Upper lobe of right lung (tissue), 1 donor: ENCODE measurements around the gene CERS6. TPM values are rescaled to one million over a fixed set of nuclear protein-coding genes. Genes with fewer than 3 reads are reported as not detected.

Experiments
- ATAC-seq: fragments of 200-7000 bp; cut with Tn5 transposase; one replicate; pipeline ENCODE4 v1.9.1; 2020; ENCODE audit warnings: mild to moderate bottlenecking, moderate library complexity
- DNase-seq: peaks from one replicate; pipeline ENCODE4 v3.0.0-alpha.2; 2020
- H3K27ac ChIP-seq: fragments of 200-600 bp; one replicate; pipeline ENCODE4 v1.8.0; 2022
- H3K27me3 ChIP-seq: fragments of 200-600 bp; one replicate; pipeline ENCODE4 v1.8.0; 2022; ENCODE audit warnings: mild to moderate bottlenecking
- H3K36me3 ChIP-seq: fragments of 200-600 bp; one replicate; pipeline ENCODE4 v1.8.0; 2022
- H3K4me1 ChIP-seq: fragments of 200-600 bp; one replicate; pipeline ENCODE4 v1.8.0; 2022
- H3K4me3 ChIP-seq: fragments of 200-600 bp; one replicate; pipeline ENCODE4 v1.8.0; 2022; ENCODE audit warnings: mild to moderate bottlenecking
- H3K9me3 ChIP-seq: fragments of 200-600 bp; one replicate; pipeline ENCODE4 v1.8.0; 2022
- intact Hi-C: fragments of 100-400 bp; cut with DNase I; formaldehyde crosslinking; loops from one replicate; pipeline ENCODE4 v1.11.0; 2022
- total RNA-seq: library from RNA; stranded (reverse); fragmentation: NEBNext Ultra II Directional; extraction: Animal tissue kit (Norgen Biotek cat#: 25700); gene quantifications from one replicate; pipeline ENCODE4 v1.2.1, GENCODE V29; 2021
- TF ChIP-seq, protein P1 (sequence below): fragments of 200-600 bp; IDR thresholded peaks from one replicate; pipeline ENCODE4 v1.8.0; 2022; ENCODE audit warnings: antibody characterized with exemption
- donor health status: DM: no; HTN: yes; CAD: no; lungs with severe emphysema.

CERS6 gene
- total RNA-seq, 1 donor from 2014 or later: 17.8 TPM

DNA sequence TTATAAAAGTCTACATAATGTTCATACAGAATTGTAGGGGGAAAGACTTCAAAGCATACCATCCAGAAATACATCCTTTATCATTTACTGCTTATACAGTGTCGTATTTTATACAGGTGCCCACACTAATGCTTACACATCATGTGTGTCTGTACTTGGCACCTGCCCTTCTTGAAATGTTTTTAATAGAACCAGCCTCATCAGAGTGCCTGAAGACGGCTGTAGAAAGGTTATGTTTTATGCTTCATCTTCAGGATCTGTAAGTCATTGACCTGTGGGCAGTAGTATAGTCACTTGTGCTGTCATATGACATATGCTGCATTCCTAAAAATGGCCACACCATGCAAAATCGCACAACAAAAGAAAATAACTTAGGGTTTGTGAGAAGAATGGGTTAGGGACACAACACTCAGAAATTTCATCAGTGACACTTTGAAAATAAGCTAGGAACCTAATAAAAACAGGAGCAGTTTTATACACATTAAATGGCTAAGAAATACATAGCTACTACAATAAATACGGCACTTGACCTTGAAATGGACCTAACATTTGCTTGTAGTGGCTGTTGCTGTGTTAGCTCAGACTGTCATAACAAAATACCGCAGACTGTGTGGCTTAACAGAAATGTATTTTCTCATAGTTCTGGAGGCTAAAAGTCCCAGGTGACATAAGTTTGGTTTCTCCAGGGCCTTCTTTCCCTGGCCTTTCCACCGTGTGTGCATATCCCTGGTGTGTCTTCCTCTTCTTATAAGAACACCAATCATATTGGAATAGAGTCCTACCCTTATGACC, 112.6 kb downstream of the CERS6 start:
- no peak for DNase-seq
- Histone ChIP-seq H3K27me3 (no peaks in the 10 kb centered on the region), H3K36me3 (no peaks in the 10 kb centered on the region), H3K9me3 (no peaks in the 10 kb centered on the region), H3K4me3 (no peak overlapping the region), H3K4me1 (no peaks in the 10 kb centered on the region), H3K27ac (no peak overlapping the region)
- intact Hi-C loops: no loop called here
- no peak for ATAC-seq
- TF ChIP-seq, protein P1, sequence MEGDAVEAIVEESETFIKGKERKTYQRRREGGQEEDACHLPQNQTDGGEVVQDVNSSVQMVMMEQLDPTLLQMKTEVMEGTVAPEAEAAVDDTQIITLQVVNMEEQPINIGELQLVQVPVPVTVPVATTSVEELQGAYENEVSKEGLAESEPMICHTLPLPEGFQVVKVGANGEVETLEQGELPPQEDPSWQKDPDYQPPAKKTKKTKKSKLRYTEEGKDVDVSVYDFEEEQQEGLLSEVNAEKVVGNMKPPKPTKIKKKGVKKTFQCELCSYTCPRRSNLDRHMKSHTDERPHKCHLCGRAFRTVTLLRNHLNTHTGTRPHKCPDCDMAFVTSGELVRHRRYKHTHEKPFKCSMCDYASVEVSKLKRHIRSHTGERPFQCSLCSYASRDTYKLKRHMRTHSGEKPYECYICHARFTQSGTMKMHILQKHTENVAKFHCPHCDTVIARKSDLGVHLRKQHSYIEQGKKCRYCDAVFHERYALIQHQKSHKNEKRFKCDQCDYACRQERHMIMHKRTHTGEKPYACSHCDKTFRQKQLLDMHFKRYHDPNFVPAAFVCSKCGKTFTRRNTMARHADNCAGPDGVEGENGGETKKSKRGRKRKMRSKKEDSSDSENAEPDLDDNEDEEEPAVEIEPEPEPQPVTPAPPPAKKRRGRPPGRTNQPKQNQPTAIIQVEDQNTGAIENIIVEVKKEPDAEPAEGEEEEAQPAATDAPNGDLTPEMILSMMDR: no peak

DNA sequence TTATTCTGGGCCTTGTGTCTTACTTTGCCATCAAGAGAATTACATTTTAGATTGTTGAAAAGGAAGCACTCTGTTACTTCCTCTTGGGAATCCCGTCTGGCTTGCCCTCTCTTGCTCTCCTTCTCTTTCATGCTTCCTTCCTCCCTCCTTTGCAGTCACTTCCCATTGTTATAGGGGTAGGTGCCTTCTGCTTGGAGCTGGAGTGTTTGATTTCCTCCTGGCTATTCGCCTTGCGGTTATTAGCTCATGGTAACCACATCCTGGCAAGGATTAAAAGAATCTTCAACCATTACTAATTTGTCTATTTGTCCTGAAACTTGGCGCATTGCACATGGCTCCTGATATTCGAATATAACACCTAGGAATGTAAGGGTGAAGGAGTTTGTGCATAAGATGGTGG, 115.0 kb downstream of the CERS6 start:
- TF ChIP-seq, protein P1: no peak
- intact Hi-C loops: no loop called here
- ATAC-seq: peak; percentile 57

DNA sequence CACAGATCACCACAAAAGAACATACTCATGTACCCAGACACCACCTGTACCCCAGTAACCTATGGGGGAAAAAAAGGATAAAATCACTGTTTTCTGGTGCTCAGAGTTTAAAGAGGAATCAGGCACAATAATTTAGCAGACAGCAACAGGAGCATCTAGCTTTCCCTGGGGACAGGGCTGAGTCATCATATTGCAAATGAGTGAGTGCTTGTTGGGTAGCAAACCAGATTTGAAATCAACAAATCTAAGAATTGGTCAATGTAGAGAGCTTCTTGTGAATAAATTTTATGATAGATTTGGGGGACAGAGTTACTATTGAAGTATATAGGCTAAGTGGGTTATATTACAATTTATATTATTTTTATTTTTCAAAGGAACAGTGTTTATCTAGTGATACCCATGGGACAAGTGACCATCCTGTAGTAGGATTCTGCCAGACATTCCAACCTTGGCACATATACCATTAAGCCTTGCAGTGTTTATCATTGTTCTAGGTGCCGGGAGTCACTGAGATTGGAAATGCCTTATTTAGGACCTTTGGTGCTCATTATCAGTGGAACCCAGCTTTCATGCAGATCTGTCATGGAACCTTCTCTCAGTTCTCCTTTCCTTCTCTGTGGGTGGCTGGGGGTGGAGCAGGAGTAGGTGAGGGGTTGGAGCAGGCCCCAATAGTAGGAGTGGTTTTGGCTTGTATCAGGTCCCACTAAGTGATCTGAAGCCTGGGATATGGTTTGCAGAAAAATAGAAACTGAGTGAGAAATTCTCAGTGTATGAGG, 117.2 kb downstream of the CERS6 start:
- DNase-seq (no peak), ATAC-seq (peak; percentile 66)
- no peak overlapping the region for H3K4me3 ChIP-seq
- TF ChIP-seq, protein P1: no peak
- H3K27ac ChIP-seq: no peak overlapping the region
- no peaks in the 10 kb centered on the region for H3K27me3 ChIP-seq
- no peaks in the 10 kb centered on the region for H3K4me1 ChIP-seq
- no peaks in the 10 kb centered on the region for H3K9me3 ChIP-seq
- intact Hi-C loops: no loop called here
- H3K36me3 ChIP-seq: no peaks in the 10 kb centered on the region

More for the DNA sequence above, 115.0 kb downstream of the CERS6 start:
- Histone ChIP-seq H3K9me3 (no peaks in the 10 kb centered on the region), H3K36me3 (no peaks in the 10 kb centered on the region), H3K27me3 (no peaks in the 10 kb centered on the region), H3K4me3 (no peak overlapping the region), H3K4me1 (no peaks in the 10 kb centered on the region), H3K27ac (no peak overlapping the region)
- no peak for DNase-seq

DNA sequence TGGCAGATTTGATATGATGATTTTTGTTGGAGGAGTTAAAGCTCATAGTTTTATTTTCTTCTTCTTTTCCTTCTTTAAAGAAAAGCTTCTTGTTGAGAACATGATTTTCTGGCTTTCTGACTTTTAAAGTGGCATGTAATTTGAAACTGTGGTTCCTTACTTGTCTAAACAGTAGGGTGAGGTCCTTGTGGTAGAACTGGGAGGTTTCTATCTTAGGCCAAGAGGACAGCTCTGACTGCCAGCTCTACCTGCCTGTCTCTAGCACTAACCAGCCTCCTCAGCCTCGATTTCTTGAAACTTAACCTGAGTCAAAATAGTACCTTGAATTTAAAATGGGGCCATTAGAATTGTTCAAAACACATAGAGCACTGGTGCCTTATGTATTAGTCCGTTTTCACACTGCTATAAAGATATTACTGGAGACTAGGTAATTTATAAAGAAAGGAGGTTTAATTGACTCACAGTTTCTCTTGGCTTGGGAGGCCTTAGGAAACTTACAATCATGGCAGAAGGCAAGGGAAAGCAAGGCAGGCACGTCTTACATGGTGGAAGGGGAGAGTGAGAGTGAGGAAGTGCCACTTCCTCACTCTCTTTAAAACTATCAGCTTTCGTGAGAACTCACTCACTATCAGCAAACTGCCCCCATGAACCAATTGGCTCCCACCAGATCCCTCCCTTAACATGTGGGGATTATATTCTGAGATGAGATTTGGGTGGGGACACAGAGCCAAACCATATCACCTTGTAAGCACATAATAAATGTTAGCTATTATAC, 119.0 kb downstream of the CERS6 start:
- TF ChIP-seq, protein P1: no peak
- Histone ChIP-seq H3K4me1 (no peaks in the 10 kb centered on the region), H3K27me3 (no peaks in the 10 kb centered on the region), H3K36me3 (no peaks in the 10 kb centered on the region), H3K4me3 (no peak overlapping the region), H3K9me3 (no peaks in the 10 kb centered on the region), H3K27ac (no peak overlapping the region)
- no peak for ATAC-seq
- intact Hi-C loops: no loop called here
- DNase-seq: no peak

DNA sequence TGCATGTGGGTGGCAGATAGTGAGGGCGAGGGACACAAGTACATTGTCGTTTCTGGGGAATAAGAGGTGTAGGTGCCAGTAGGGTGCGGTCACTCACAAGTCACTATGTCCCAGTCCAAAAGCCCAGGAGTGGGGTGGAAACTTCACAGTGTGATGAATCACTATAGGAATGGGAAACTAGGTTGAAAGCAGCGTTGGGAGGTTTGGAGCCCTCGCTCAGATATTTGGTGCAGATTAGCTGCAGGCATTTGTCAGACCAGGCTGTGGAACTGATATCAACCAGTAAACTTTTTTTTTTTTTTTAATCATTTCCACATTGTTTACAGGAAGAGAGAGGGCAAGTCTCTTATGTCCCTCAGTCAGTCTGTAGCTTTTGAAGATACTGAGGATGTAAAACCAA, 121.8 kb downstream of the CERS6 start:
- Histone ChIP-seq H3K27me3 (no peaks in the 10 kb centered on the region), H3K36me3 (no peaks in the 10 kb centered on the region), H3K9me3 (no peaks in the 10 kb centered on the region), H3K27ac (no peak overlapping the region), H3K4me3 (no peak overlapping the region), H3K4me1 (no peaks in the 10 kb centered on the region)
- ATAC-seq (no peak), DNase-seq (no peak)
- intact Hi-C loops: no loop called here
- TF ChIP-seq, protein P1: no peak
